SK-N-MC (cell line): ENCODE measurements around the gene PCDHGB4.

Experiments
- EZH2 ChIP-seq: fragments of 200-600 bp; sonication (generic); IDR thresholded peaks from one replicate; pipeline ENCODE4 v1.6.1; 2017; ENCODE audit warnings: antibody characterized with exemption
- POLR2AphosphoS5 ChIP-seq: IDR thresholded peaks from 2 replicates; pipeline ENCODE4 v1.6.1; 2012; ENCODE audit warnings: mild to moderate bottlenecking, low read depth, low read length, borderline replicate concordance

- TF ChIP-seq POLR2AphosphoS5, result no peak
- no peak for TF ChIP-seq EZH2
These were observed 1.2 kb downstream of the PCDHGB4 start for GRCh38 chr5:141388661-141389060.
